GM18870 (cell line): ENCODE results near the gene PRKAR1A.
A peak's percentile ranks its signal among the peaks of the same experiment; 100 is the strongest.
"Not testable (repeated sequence)": the region's sequence is repeated elsewhere in the genome, so short reads cannot be mapped to it uniquely, and the experiment has no call there.

ENCODE experiments used
- ATAC-seq: cut with Tn5 transposase; IDR thresholded peaks from one replicate; pipeline ENCODE4 v1.9.1; 2021; ENCODE audit warnings: moderate library complexity; ENCODE audit not compliant: unreplicated experiment

PRKAR1A gene

DNA sequence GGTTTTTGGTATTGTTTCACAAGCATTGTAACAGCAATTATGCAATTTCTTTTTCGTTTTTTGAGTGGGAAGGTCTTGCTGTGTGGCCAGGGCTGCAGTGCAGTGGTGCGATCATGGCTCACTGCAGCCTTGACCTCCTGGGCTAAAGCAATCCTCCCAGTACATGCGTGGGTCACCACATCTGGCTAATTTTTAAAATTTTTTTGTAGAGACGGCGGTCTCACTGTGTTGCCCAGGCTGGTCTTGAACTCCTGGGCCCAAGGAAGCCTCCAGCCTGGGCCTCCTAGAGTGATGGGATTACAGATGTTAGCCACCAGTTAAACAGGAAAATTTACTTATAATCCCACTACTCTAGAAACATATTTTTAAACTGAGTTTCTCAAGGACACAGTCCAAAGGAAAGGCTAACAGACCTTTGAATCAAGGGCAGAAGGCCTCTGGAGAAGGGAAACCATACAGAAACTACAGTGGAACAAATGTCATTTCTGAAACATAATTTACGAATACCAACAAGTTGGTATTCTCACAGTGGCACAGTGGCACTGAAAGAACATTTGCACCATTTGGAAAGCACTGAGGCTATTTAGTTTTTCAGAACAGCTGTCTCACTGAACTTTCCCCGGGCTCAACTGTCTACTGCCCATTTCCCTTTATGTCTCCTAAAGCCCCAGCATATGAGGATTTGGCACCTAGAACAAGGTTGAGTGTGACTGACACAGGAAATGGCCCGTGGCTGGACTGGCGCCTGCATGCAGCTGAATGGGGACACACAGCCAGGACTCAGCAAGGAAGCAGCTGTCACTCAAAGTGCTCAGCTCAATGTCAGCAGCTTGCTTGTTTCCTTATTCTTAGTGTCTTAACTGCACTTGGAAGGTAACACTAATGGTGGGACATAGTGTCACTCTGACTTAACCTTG, 2.8 kb upstream of the PRKAR1A start:
- no peak for ATAC-seq

DNA sequence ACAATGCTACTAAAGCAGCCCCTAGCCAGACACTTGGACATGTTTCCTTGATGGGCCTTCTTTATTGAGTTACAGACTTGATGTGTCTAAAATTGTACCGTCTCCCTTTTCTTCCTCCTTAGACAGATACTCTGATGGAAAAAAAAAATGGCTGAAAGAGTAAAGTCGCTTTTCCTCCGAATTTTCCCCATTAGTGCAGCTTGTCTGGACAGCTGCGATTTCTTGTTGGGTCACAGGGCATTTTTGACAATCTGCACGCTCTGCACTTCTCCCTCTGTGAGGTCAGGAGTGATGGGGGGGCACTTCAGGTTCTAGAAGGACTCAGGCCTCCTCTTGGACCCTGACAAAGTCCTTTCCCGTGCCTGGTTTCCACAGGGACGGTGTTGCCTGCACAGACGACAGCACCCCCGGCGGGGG, 968 bp upstream of the PRKAR1A start:
- ATAC-seq: no peak

GRCh38 chr17:68511671-68512246, 471 bp upstream of the PRKAR1A start:
- peak; percentile 29 for ATAC-seq

DNA sequence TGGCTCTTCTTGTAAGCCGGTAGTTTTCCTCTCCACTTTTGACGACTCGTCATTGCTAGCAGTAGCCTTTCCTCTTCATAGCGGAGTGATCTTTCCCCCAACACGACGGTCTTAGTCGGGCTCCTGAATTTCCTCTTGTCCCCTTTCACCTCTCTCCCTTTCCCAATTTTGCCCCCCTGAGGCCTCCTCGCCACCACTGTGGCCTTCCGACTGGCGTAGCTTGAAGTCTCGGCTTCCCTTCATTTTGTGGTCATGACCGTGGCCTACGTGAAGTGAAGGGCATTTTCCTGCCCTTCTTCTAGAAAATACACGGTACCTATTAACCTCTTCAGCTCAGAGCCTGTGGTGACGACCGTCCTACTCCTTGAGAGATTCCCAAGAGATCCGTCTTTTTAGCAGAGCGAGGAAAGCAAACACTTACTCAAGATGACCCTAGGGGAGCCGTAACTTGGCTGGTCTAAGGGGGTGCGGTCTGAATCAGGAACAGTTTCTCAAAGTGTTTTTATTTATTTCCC, 787 bp downstream of the PRKAR1A start:
- ATAC-seq: no peak

DNA sequence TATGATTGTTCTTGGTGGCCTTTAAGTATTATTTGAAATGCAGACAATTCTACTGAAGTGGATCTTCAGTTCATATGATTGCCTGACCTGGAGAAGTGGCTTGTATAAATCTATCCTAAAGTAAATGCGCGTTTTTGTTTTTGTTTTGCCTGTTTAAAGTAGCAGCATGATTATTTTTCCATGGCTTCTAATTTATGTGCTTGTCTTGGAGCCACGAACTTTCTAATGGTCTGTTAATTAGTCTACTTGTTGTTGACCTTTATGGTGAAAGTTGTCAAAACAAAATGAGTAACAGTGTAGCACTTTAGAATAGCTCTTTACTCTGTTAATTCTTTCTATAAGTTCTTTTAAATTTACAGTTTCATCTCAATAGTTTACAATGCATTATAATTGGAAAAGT, 1.7 kb downstream of the PRKAR1A start:
- no peak for ATAC-seq

DNA sequence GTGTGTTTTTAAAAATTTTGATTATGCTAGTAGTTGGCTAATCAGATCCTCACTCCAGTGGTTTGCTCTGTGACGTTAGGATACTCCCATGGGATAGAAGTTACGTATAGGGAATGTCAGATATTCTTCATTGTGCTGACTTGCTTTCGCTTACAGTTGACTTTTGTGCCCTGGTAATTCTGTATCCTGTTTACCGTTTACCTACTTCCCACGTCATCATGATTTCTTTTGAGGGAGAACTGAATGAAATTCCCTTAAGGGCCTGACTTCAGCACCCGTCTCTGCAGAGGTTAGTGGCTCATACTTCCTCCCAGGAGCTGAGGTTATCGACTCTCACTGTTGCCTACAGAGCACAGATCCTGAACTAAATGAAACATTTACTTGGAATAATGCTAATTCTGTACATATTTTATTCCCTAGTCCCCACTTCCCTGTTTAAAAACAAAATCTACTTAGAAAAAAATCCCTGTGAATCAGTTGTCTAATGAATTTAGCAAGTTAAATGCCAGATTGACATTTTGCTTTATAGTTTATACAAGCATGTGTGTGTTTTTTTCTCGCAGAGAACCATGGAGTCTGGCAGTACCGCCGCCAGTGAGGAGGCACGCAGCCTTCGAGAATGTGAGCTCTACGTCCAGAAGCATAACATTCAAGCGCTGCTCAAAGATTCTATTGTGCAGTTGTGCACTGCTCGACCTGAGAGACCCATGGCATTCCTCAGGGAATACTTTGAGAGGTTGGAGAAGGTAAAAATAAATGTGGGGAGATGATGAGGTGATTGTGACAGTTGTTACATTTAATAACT, 2.8 kb downstream of the PRKAR1A start:
- no peak for ATAC-seq

- no peak for ATAC-seq
Observed at GRCh38 chr17:68516732-68517131, 4.5 kb downstream of the PRKAR1A start.

GRCh38 chr17:68517605-68518004, 5.4 kb downstream of the PRKAR1A start:
- not testable (repeated sequence) for ATAC-seq

GRCh38 chr17:68518063-68518815, 6.0 kb downstream of the PRKAR1A start:
- no peak for ATAC-seq

DNA sequence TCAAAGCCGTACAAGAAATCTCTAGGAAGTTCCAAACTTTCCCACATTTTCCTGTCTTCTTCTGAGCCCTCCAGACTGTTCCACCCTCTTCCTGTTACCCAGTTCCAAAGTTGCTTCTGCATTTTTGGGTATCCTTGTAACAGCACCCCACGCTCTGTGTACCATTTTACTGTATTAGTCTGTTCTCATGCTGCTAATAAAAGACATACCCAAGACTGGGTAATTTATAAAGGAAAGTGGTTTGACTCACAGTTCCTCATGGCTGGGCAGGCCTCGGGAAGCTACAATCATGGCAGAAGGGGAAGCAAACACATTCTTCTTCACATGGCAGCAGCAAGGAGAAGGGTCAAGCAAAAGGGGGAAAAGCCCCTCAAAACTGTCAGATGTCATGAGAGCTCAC, 6.8 kb downstream of the PRKAR1A start:
- ATAC-seq: not testable (repeated sequence)

DNA sequence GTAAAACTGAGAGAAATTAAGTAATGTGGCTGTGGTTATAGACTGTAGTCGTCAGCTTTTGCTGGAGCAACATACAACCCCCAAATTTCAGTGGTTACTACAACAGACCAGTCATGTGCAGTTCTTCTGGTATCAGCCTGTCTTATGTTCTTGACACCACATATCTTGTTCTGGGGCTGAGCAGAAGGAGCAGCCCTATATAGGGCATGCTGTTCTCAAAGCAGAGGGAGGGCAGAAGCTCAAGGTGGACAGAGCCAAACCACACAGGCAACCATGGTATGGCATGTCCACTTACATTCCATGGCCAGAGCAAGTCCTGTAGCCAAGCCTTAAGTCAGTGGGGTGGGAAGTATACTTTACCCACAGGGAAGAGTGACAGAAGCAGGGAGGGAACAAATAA, 7.7 kb downstream of the PRKAR1A start:
- ATAC-seq: no peak

GRCh38 chr17:68522266-68522665, 10.0 kb downstream of the PRKAR1A start:
- ATAC-seq: no peak

- ATAC-seq: no peak
Observed at GRCh38 chr17:68526548-68526947, 14.3 kb downstream of the PRKAR1A start.

- no peak for ATAC-seq
Observed at GRCh38 chr17:68527314-68527713, 15.1 kb downstream of the PRKAR1A start.

DNA sequence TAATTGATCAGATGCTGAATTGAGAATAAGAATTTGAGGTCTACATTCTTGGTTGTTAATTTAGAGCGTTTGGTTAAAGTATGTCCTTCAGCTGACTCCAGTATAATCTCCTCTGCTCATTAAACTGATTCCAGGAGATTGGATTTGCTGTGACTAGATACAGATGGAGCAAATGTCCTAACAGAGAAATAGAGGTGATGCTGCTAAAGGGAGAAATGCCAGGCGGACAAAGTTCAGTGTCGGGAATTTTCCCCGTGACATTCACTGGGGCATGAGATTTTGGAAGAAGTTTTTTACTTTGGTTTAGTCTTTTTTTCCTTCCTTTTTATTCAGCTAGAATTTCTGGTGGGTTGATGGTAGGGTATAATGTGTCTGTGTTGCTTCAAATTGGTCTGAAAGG, 19.0 kb downstream of the PRKAR1A start:
- ATAC-seq: no peak

GRCh38 chr17:68532826-68533225, 20.6 kb downstream of the PRKAR1A start:
- ATAC-seq: no peak

- no peak for ATAC-seq
Observed at GRCh38 chr17:68533887-68534694, 21.9 kb downstream of the PRKAR1A start.

DNA sequence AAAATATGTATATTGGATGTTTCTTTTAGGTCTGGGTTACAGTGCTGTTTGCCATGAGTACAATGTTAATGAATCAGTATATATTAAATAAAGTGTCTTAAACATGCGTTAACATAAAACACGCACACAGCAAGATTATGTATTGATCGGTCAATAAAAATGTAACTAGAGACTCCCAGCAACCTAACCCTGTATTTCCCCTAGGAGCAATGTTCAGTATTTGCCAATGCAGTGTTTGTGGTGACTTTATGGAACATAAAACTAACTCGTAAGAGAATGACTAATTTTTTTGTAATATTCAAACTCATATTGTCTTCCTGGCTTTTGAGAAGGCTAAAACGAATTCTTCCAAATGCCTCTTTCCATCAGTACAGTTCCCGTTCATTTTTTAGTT, 22.5 kb downstream of the PRKAR1A start:
- no peak for ATAC-seq

DNA sequence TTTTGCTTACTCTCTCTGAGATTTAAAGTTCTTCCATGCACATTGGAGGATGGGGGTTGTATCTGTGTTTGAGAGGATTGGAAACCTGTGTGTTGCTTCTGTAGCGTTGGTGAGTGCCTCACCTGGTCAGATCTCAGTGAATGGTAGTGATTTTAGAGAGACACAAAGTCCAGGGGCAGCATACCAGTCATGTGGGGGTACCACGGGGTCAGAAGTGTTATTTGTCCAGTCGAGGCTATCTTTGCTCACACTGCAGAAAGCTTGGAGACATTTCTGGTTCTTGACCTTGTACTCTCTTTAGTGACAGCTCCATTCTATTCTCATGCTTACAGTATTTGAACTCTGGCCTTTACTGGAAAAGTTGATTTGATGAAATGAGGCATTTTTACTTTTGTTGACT, 23.7 kb downstream of the PRKAR1A start:
- no peak for ATAC-seq
